Measurements from ENCODE around the gene MINAR2. TPM values are rescaled to one million over a fixed set of nuclear protein-coding genes. Genes with fewer than 3 reads are reported as not detected.

Gene MINAR2
- total RNA-seq, 1 experiment from 2014 or later: not detected

GRCh38 chr5:129724222-129724621 lies 23.7 kb upstream of the MINAR2 start:
- no peak for TF ChIP-seq CTCF (conservative IDR thresholded peaks at IDR 0.05; ENCODE audit: low read depth, low read length)
- Histone ChIP-seq H3K27ac (ENCODE audit: low read depth, low read length, poor library complexity, severe bottlenecking) (no peak overlapping the region), H3K27me3 (replicated peaks; ENCODE audit: insufficient read depth, low read depth, low read length, poor library complexity) (peaks cover 13% of the 10 kb centered on the region), H3K4me1 (ENCODE audit: insufficient read depth, low read length, poor library complexity, severe bottlenecking) (no peaks in the 10 kb centered on the region), H3K4me3 (ENCODE audit: low read depth, low read length, poor library complexity, severe bottlenecking) (no peak overlapping the region), H3K9me3 (ENCODE audit: low read depth, low read length, poor library complexity, severe bottlenecking) (no peaks in the 10 kb centered on the region), H3K36me3 (ENCODE audit: insufficient read depth, low read length, poor library complexity, severe bottlenecking) (no peaks in the 10 kb centered on the region)
- ChIA-PET CTCF (no interaction called here), POLR2A (ENCODE audit: low non-redundant PET) (no interaction called here)
- no peak for DNase-seq (ENCODE audit: low spot score)
- intact Hi-C loops (cut with micrococcal nuclease; ENCODE audit: unreplicated experiment): no loop called here
- no TSS peak for BruUV-seq (replicated peaks)

- no peak overlapping the region for H3K27ac ChIP-seq (ENCODE audit: low read depth, low read length, poor library complexity, severe bottlenecking)
- BruUV-seq (replicated peaks): no TSS peak
- no peaks in the 10 kb centered on the region for H3K4me1 ChIP-seq (ENCODE audit: insufficient read depth, low read length, poor library complexity, severe bottlenecking)
- H3K4me3 ChIP-seq (ENCODE audit: low read depth, low read length, poor library complexity, severe bottlenecking): no peak overlapping the region
- H3K9me3 ChIP-seq (ENCODE audit: low read depth, low read length, poor library complexity, severe bottlenecking): no peaks in the 10 kb centered on the region
- peaks cover 13% of the 10 kb centered on the region for H3K27me3 ChIP-seq (replicated peaks; ENCODE audit: insufficient read depth, low read depth, low read length, poor library complexity)
- ChIA-PET CTCF (no interaction called here), POLR2A (ENCODE audit: low non-redundant PET) (no interaction called here)
- intact Hi-C loops (cut with micrococcal nuclease; ENCODE audit: unreplicated experiment): no loop called here
- no peak for DNase-seq (ENCODE audit: low spot score)
- TF ChIP-seq EZH2 (IDR thresholded peaks at IDR 0.05; ENCODE audit: borderline replicate concordance, low read depth, low read length, poor library complexity, severe bottlenecking) (no peak), CTCF (conservative IDR thresholded peaks at IDR 0.05; ENCODE audit: low read depth, low read length) (no peak)
- no peaks in the 10 kb centered on the region for H3K36me3 ChIP-seq (ENCODE audit: insufficient read depth, low read length, poor library complexity, severe bottlenecking)
Measured at GRCh38 chr5:129724647-129725046, 23.2 kb upstream of the MINAR2 start.

GRCh38 chr5:129739773-129740172 lies 8.1 kb upstream of the MINAR2 start:
- intact Hi-C loops (cut with micrococcal nuclease; ENCODE audit: unreplicated experiment): no loop called here
- ChIA-PET CTCF (no interaction called here), POLR2A (ENCODE audit: low non-redundant PET) (no interaction called here)
- H3K36me3 ChIP-seq (ENCODE audit: insufficient read depth, low read length, poor library complexity, severe bottlenecking): no peaks in the 10 kb centered on the region
- H3K4me1 ChIP-seq (ENCODE audit: insufficient read depth, low read length, poor library complexity, severe bottlenecking): no peaks in the 10 kb centered on the region
- no peaks in the 10 kb centered on the region for H3K27me3 ChIP-seq (replicated peaks; ENCODE audit: insufficient read depth, low read depth, low read length, poor library complexity)
- DNase-seq (ENCODE audit: low spot score): no peak
- no peak overlapping the region for H3K4me3 ChIP-seq (ENCODE audit: low read depth, low read length, poor library complexity, severe bottlenecking)
- TF ChIP-seq CTCF (conservative IDR thresholded peaks at IDR 0.05; ENCODE audit: low read depth, low read length) (no peak), EZH2 (IDR thresholded peaks at IDR 0.05; ENCODE audit: borderline replicate concordance, low read depth, low read length, poor library complexity, severe bottlenecking) (no peak)
- H3K9me3 ChIP-seq (ENCODE audit: low read depth, low read length, poor library complexity, severe bottlenecking): no peaks in the 10 kb centered on the region
- BruUV-seq (replicated peaks): no TSS peak
- no peak overlapping the region for H3K27ac ChIP-seq (ENCODE audit: low read depth, low read length, poor library complexity, severe bottlenecking)

Data from A673 (cell line).